ENCODE results near the gene CCDC171. TPM values are rescaled to one million over a fixed set of nuclear protein-coding genes. Genes with fewer than 3 reads are reported as not detected.

The CCDC171 gene
- total RNA-seq, 1 experiment from 2014 or later = 2.4 TPM

- Histone ChIP-seq H2BK5ac (ENCODE audit: insufficient read length, low read length) (no peak overlapping the region), H4K8ac (replicated peaks; ENCODE audit: insufficient read length, low read depth, low read length) (no peak overlapping the region), H3T11ph (ENCODE audit: low read length) (no peak overlapping the region), H3K4ac (ENCODE audit: low read depth, low read length) (no peak overlapping the region), H3K18ac (ENCODE audit: insufficient read length, low read depth, low read length) (no peak overlapping the region), H3K14ac (ENCODE audit: insufficient read depth, low read length) (no peak overlapping the region), H2BK12ac (ENCODE audit: insufficient read length, low read depth, low read length) (no peak overlapping the region), H2BK20ac (ENCODE audit: low read depth, low read length, poor library complexity, severe bottlenecking) (no peak overlapping the region), H2AFZ (ENCODE audit: low read length) (no peak overlapping the region), H3K23me2 (ENCODE audit: insufficient read length, low read depth, low read length, poor library complexity, severe bottlenecking) (no peaks in the 10 kb centered on the region), H3K27ac (ENCODE audit: insufficient read length, low read depth, low read length) (no peak overlapping the region), H4K20me1 (ENCODE audit: control insufficient read depth, insufficient read depth, insufficient read length) (no peaks in the 10 kb centered on the region), H3K79me2 (ENCODE audit: insufficient read depth, low read length) (no peaks in the 10 kb centered on the region), H2BK120ac (ENCODE audit: low read depth, low read length, poor library complexity, severe bottlenecking) (no peak overlapping the region), H2AK5ac (ENCODE audit: insufficient read length, low read length) (no peak overlapping the region), H3K79me1 (ENCODE audit: insufficient read depth, low read depth, low read length, poor library complexity, severe bottlenecking) (no peaks in the 10 kb centered on the region), H2BK15ac (ENCODE audit: low read depth, low read length) (no peak overlapping the region), H3K27me3 (ENCODE audit: insufficient read depth, low read length) (no peaks in the 10 kb centered on the region), H4K91ac (ENCODE audit: insufficient read length, low read depth, low read length) (no peak overlapping the region), H3K56ac (ENCODE audit: insufficient read length, low read depth, low read length) (no peak overlapping the region), H3K4me1 (ENCODE audit: insufficient read depth, low read length) (no peaks in the 10 kb centered on the region), H3K9me3 (ENCODE audit: control insufficient read depth, low read depth, low read length) (no peaks in the 10 kb centered on the region), H3K9ac (ENCODE audit: extremely low read depth, insufficient read length, low read length) (no peak overlapping the region), H3K4me2 (ENCODE audit: insufficient read depth, insufficient read length, low read length) (no peak overlapping the region), H4K5ac (ENCODE audit: insufficient read length, low read depth, low read length) (no peak overlapping the region), H3K23ac (ENCODE audit: insufficient read length, low read depth, low read length) (no peak overlapping the region)
- no CpG with 5 or more reads among the region's 1 CpG for WGBS (ENCODE audit: extremely low coverage, insufficient read length, low lambda C conversion rate)
- no peak for TF ChIP-seq CTCF (conservative IDR thresholded peaks at IDR 0.05)
- Mint-ChIP-seq H3K9me3 (peaks cover 2 to 3% of the 10 kb centered on the region in 2 experiments; a peak in 3 of 5 replicates), H3K4me1 (no peaks in the 10 kb centered on the region; a peak in 1 of 4 replicates), H3K36me3 (ENCODE audit: insufficient read depth in 1 of 3, low read depth in 3 of 3) (peaks cover 3 to 19% (median 10%) of the 10 kb centered on the region in 3 experiments; a peak in 5 of 7 replicates), H3K4me3 (no peak overlapping the region), H3K27ac (peak overlapping the region in 1 of 3 experiments; percentile 14; a peak in 2 of 7 replicates), H3K27me3 (ENCODE audit: low read depth) (no peaks in the 10 kb centered on the region)
- DNase-seq = no peak
These were observed 144.1 kb downstream of the CCDC171 start for GRCh38 chr9:15696979-15697378.

Measured in H9 (cell line).